H7 (cell line): ENCODE measurements around the gene MS4A14. TPM values are rescaled to one million over a fixed set of nuclear protein-coding genes. Genes with fewer than 3 reads are reported as not detected.

ENCODE experiments used
- DNase-seq: peaks from one replicate; pipeline ENCODE4 v3.0.0; 2012
- H3K27me3 ChIP-seq: 2 replicates; pipeline ENCODE4 v1.6.0; 2011; ENCODE audit warnings: mild to moderate bottlenecking, low read length; ENCODE audit not compliant: control insufficient read depth, insufficient read depth
- H3K36me3 ChIP-seq: replicated peaks from 2 replicates; pipeline ENCODE4 v1.5.1; 2011; ENCODE audit warnings: low read length; ENCODE audit not compliant: control insufficient read depth, insufficient read depth
- H3K4me3 ChIP-seq: 2 replicates; pipeline ENCODE4 v1.5.1; 2011; ENCODE audit warnings: low read depth, mild to moderate bottlenecking, control low read depth, low read length, moderate library complexity; ENCODE audit not compliant: insufficient read depth
- total RNA-seq: library from RNA; depleted of rRNA; stranded (reverse); fragments of >200 nt; shearing (Covaris generic); gene quantifications from 2 replicates; pipeline ENCODE4 v1.2.3, GENCODE V29; 2014

Gene MS4A14
- total RNA-seq, 1 experiment from 2014 or later = not detected

DNA sequence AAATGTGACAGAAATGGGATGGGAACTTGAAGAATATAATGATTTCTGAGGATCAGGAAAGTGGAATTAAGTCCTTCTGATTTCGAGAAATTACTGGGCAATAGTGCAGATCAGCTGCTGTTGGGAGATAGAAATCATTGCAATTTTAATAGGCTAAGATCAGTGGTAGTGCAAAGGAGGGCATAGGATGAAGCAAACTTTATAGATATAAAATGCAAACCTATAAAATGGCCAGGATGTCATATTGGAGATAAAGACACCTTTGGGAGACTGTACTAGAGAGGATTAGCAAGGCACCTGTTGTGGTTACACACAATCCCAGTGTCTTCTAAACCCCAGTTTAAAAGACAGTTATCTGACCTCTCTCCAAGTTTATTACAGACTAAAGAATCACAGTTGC is 24.4 kb upstream of the MS4A14 start:
- H3K27me3 ChIP-seq = no peaks in the 10 kb centered on the region
- no peaks in the 10 kb centered on the region for H3K36me3 ChIP-seq
- DNase-seq = no peak
- no peak overlapping the region for H3K4me3 ChIP-seq

DNA sequence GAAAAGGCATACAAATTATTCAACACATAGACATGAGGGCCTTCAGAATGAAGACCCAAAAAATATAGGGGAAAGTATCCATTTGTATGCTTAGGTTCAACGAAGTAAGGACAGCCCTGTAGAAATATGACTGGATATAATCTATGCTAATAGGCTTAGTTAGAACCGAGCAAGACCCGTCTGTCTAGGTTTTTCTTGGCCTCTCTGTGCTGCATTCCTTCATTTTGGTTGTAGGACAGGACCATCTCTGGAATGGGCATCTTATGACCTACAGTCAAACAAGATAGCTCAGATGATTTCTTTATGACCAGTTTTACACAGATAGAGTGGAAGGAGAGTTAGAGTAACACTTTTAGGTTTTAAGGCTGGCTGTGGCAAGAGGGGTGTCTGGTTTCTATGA is 23.5 kb upstream of the MS4A14 start:
- H3K27me3 ChIP-seq = no peaks in the 10 kb centered on the region
- H3K4me3 ChIP-seq = no peak overlapping the region
- no peak for DNase-seq
- H3K36me3 ChIP-seq = no peaks in the 10 kb centered on the region

DNA sequence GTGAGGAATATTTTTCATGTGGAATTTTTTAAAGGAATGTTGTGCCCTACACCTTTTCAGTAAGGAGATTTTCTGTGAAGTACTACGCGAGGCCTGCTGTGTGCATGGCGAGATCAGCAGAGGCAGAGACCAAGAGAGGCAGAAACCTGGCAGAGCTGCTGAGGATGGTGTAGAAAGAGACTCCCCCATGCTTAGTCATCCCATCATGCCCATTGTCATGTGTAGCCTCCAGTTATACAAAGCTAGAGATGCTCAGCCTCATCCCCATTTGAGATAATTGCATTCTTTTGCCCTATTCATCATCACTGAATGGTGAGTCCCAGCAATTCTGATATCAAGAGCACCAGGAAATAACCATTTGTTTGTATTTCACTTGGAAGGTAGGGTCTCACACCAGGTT is 20.9 kb upstream of the MS4A14 start:
- no peaks in the 10 kb centered on the region for H3K27me3 ChIP-seq
- no peak for DNase-seq
- H3K4me3 ChIP-seq = no peak overlapping the region
- H3K36me3 ChIP-seq = no peaks in the 10 kb centered on the region

DNA sequence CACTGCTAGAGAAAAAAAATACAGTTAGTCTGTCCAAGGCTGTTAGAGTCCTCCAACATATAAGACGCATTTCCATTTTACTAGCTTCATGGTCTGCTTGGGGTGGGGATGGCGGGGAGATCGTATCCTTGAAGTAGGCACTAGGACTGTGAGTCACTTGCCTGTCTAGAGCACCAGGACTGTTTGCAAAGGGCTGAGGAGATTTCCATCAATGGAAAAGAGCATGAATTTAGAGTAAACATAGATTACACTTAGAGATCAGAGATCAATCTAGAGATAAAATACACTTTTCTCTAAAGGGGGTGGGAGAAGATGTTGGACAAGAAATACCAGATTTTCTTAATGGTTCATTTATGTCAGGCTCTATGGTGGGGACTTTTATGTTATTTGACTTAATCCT is 19.7 kb upstream of the MS4A14 start:
- no peaks in the 10 kb centered on the region for H3K27me3 ChIP-seq
- DNase-seq = no peak
- no peaks in the 10 kb centered on the region for H3K36me3 ChIP-seq
- no peak overlapping the region for H3K4me3 ChIP-seq

DNA sequence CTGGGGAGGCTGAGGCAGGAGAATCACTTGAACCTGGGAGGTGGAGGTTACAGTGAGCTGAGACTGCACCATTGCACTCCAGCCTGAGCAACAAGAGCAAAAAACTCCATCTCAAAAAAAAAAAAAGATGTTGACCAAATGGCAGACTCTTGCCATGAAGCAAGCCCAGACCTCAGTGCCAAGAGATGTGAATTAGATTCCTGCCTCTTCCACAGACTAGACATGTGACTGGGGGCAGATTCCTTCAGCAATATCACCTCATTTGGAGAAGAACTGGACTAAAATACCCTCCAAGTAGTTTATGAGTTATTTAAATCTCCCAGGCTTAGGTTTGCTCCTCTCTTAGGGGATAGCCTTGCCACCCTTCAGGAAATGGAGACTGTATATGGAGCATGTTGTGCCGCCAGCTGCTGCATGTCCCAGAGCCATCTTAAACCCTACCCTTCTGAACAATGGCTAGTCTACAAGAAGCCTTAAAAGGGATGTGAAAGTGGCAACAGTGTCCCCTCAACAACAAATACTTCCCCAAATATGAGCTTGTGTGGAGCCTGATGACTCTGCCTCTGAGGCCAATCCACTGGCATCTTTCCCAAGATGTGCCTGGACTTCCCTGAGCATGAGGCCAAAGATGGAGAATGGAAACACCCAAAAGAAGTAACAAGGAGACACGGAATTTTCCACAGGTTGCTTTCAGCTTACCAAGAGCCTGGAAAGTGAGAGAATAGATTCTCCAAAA is 18.7 kb upstream of the MS4A14 start:
- Histone ChIP-seq H3K36me3 (no peaks in the 10 kb centered on the region), H3K4me3 (no peak overlapping the region), H3K27me3 (no peaks in the 10 kb centered on the region)
- DNase-seq = no peak

DNA sequence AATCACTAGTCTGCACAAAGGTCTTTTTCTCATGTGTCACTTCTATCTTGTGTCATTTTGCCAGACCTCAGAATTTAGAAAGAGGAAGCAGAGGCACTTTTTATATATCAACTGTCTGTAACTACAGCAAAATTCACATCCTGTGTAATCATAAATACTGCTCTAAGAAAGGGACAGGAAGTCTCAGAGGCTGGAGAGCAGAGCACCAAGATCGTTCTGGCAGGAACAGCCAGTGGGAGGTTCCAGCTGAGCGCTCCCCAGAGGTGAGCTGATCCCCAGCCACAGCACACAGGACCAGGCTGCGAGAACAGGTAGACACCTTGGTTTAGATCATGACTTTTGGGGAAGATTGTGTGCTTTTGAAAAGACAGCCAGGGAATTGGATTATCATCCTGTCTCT is 17.9 kb upstream of the MS4A14 start, which contains the start of gene MS4A7:
Gene MS4A7 (plus strand): TSS at position 179 of the 400 bp plus-strand sequence. CDS start 4,610 bp downstream, outside the sequence.
- H3K27me3 ChIP-seq = no peaks in the 10 kb centered on the region
- no peak for DNase-seq
- H3K4me3 ChIP-seq = no peak within 1 kb of the TSS
- H3K36me3 ChIP-seq = no peaks in the 10 kb centered on the region

DNA sequence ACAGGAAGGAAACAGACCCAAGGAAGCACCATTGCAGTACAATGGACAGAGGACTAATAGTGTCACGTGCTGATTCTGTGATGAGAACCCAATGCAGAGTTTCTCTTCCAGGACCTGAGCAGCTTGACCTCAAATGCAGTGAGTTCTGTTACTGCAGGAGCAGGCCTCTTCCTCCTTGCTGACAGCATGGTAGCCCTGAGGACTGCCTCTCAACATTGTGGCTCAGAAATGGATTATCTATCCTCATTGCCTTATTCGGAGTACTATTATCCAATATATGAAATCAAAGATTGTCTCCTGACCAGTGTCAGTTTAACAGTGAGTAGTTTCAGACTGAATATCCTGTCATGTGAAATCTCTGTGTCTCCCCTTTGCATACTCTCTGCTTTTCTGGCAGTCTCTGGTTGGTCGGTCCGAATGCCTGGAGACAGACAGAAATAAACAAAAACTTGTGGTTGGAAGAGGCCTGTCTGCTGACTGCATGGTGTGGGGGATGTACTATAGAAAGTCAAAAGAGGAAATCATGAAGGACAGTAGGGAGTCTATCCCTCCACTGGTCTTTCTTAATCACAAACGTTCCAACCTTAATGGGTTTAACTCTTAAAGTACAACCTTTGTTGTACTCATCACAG is 6.9 kb upstream of the MS4A14 start:
- Histone ChIP-seq H3K36me3 (no peaks in the 10 kb centered on the region), H3K27me3 (no peaks in the 10 kb centered on the region), H3K4me3 (no peak overlapping the region)
- DNase-seq = no peak

DNA sequence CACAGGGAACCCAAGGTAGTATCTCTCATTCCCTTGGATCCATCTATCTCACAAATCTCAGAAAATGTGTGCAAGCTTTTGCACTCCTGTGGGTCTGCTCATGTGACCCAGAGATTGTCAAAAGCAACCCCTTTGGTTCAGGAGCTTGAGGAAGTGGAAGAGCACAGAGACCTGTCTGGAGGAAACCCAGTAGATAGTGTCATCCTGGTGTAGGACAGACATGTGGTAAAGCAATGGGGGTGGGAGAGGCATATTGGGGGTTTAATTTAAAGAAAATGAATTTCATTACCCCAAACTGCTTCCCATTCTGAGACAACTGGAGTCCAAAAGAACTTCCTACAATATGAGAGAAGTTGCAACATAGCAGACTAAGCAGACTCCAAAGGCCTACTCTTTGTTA is 5.8 kb upstream of the MS4A14 start:
- DNase-seq = no peak
- H3K4me3 ChIP-seq = no peak overlapping the region
- H3K36me3 ChIP-seq = no peaks in the 10 kb centered on the region
- H3K27me3 ChIP-seq = no peaks in the 10 kb centered on the region

DNA sequence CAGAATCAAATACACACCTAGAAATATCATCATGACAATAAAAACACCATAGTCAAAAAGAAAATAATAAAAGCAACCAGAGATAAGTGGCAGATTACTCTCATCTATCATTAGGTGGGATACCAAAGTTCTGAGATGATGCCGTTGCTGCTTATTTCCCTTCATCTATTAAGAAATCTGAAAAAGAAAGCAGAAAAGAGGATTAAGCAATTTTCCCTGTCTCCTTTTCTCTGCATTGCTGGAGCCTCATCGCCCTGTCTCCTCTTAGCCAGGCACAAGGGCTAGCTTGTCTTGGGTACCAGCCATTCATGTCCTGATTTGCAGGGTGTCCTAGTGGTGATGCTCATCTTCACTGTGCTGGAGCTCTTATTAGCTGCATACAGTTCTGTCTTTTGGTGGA is 3.9 kb upstream of the MS4A14 start:
- DNase-seq = no peak
- Histone ChIP-seq H3K4me3 (no peak overlapping the region), H3K36me3 (no peaks in the 10 kb centered on the region), H3K27me3 (no peaks in the 10 kb centered on the region)

DNA sequence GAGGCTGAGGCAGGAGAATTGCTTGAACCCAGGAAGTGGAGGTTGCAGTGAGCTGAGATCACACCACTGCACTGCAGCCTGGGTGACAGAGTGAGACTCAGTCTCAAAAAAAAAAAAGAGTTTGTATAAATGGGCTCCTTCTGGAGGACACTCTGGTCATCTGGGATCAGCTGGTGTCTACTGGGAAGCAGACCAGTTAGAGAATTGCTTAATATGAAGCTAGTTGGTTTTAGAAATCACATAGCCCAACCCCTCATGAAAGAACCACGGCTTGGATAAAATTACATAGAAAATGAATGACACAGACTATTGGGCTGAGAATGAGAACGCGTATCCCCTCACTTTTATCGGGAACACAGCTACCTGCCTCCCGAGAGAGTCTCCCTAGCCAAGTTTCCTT is 3.2 kb upstream of the MS4A14 start:
- H3K27me3 ChIP-seq = no peaks in the 10 kb centered on the region
- no peak overlapping the region for H3K4me3 ChIP-seq
- DNase-seq = no peak
- H3K36me3 ChIP-seq = no peaks in the 10 kb centered on the region

DNA sequence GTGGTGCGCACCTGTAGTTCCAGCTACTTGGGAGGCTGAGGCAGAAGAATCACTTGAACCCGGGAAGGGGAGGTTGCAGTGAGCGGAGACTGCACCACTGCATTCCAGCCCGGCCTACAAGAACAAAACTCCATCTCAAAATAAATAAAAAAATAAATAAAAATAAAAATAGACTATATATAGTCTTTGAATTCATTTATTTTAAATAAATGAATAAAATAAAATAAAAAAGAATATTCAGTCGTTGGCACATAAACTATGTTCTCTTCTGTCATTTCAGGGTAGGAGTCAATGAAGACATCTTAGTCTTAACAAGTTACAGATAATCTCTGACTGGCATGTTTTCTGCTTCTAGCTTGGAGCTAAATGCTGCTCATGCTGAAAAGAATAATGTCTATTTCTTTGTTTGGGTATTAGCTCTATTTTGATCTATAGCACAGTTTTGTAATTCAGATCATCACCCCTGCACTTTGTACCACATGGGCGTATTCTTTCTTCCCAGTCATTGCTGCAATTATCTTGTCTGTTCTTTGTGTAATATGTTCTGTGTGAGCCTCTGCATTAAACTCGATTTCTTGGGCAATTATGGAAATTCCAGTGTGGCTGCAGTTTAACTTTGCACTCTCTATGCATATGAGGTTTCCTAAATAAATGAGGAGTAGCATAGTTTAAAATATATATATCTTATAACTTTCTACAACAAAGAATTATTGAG is 1.4 kb upstream of the MS4A14 start:
- no peaks in the 10 kb centered on the region for H3K27me3 ChIP-seq
- H3K36me3 ChIP-seq = no peaks in the 10 kb centered on the region
- DNase-seq = no peak
- no peak overlapping the region for H3K4me3 ChIP-seq

DNA sequence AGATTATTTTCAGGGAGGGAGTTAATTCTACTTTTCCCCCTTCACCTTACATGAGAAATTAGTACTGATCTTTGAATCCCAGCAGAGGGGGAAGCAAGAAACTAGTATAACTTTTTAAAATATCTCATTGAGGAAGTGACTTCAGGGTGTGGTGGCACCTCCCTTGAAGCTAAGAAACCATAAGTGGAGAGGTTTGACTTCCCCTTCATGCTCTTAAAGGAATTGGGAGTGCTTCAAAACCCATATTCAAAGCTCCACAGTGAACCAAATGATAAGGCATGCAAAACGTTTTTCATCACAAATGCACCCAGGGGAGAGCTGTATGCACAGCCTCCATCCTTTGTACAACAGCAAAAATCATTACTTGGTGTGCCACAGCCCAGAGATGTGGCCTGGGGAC is 540 bp downstream of the MS4A14 start:
- Histone ChIP-seq H3K36me3 (no peaks in the 10 kb centered on the region), H3K4me3 (no peak overlapping the region), H3K27me3 (no peaks in the 10 kb centered on the region)
- DNase-seq = no peak

DNA sequence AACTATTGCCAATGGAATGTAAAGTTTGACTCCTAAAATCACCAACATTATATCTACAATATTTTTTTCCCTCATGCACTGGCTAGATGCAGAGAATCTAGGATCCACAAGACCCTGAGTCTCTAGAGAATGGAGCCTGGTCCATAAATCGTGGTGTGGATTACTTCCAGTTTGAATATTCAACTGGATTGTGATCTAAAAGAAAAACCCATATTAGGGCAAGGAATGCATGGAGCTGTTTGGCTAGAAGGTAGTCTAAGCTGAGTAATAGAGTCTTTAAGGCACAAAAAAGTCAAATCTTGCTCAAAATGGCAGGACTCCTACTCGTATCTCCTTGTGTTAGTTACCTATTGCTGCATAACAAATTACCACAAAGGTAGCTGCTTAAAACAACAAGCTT is 23.8 kb downstream of the MS4A14 start:
- Histone ChIP-seq H3K4me3 (no peak overlapping the region), H3K27me3 (no peaks in the 10 kb centered on the region), H3K36me3 (no peaks in the 10 kb centered on the region)
- DNase-seq = no peak

DNA sequence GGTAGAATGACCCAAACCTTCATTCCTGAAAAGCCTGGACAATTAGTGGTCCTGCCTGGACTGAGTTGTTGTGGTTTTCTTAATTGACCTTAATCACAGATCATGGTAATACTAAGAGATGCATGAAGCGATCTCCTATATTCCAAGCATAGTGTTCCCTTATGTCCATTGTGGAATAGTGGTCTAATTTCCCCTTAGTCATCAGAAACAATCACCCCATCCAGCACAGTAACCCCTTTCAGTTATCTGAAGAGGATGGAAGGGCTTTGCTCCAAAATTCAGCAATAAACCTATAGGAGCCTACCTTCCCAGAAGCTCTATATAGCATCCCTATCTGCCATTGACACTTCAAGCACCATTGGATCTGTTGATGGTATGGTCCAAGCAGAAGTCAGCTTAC is 26.4 kb downstream of the MS4A14 start:
- H3K36me3 ChIP-seq = no peaks in the 10 kb centered on the region
- no peaks in the 10 kb centered on the region for H3K27me3 ChIP-seq
- no peak for DNase-seq
- H3K4me3 ChIP-seq = no peak overlapping the region

DNA sequence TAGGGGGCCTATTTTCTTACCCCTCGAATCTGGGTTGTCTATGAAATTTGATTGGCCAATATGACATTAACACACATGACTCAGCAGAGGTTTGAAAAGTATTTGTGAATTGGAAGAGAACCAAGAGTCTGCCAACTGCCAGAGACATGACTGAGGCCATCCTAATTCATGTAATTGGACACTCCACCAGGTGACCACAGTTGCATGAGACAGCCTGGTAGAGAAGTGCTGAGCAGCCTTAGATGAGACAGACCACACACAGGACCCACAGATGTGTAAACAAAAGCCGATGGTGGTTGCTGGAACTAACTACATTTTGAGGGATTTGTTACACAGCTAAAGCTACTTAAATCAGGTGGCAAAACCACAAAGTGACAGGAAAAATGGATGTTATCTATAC is 32.3 kb downstream of the MS4A14 start:
- H3K27me3 ChIP-seq = no peaks in the 10 kb centered on the region
- no peak for DNase-seq
- no peaks in the 10 kb centered on the region for H3K36me3 ChIP-seq
- H3K4me3 ChIP-seq = no peak overlapping the region
